Measurements from ENCODE around the gene YKT6.
A peak's percentile ranks its signal among the peaks of the same experiment; 100 is the strongest.

The YKT6 gene

GRCh38 chr7:44200699-44201461 is at the start of gene YKT6:
Gene YKT6 (plus strand): TSS chr7:44200978. CDS start chr7:44201136, 158 bp downstream.
- DNase-seq: peak; percentile 46 to 95 (median 87)

GRCh38 chr7:44151956-44152355 is 48.8 kb upstream of the YKT6 start:
- DNase-seq: no peak

- DNase-seq: no peak
Measured at GRCh38 chr7:44152971-44153947, 47.5 kb upstream of the YKT6 start.

GRCh38 chr7:44153948-44154335 is 46.8 kb upstream of the YKT6 start:
- no peak for DNase-seq

GRCh38 chr7:44154703-44155102 is 46.1 kb upstream of the YKT6 start:
- no peak for DNase-seq

GRCh38 chr7:44155191-44156185 is 45.3 kb upstream of the YKT6 start:
- DNase-seq: peak in 1 of 56 donors; percentile 8

GRCh38 chr7:44156453-44157010 is 44.2 kb upstream of the YKT6 start:
- no peak for DNase-seq

- no peak for DNase-seq
Measured at GRCh38 chr7:44157116-44158080, 43.4 kb upstream of the YKT6 start.

- DNase-seq: no peak
Measured at GRCh38 chr7:44158096-44158872, 42.5 kb upstream of the YKT6 start.

GRCh38 chr7:44158873-44159631 is 41.7 kb upstream of the YKT6 start:
- DNase-seq: peak in 24 of 56 donors; percentile 16 to 77 (median 40)

GRCh38 chr7:44159824-44160630 is 40.8 kb upstream of the YKT6 start:
- no peak for DNase-seq

- no peak for DNase-seq
Measured at GRCh38 chr7:44161371-44161770, 39.4 kb upstream of the YKT6 start.

GRCh38 chr7:44162179-44162578 is 38.6 kb upstream of the YKT6 start:
- DNase-seq: no peak

GRCh38 chr7:44162785-44163395 is 37.9 kb upstream of the YKT6 start:
- DNase-seq: no peak

GRCh38 chr7:44163591-44163990 is 37.2 kb upstream of the YKT6 start:
- no peak for DNase-seq

GRCh38 chr7:44167920-44168319 is 32.9 kb upstream of the YKT6 start:
- DNase-seq: no peak
